Stimulated activated CD4-positive, alpha-beta T cell treated with anti-CD3 and anti-CD28 coated beads, Interleukin-15, amount 100 ng/mL, for 1 hour (primary cell): ENCODE data around the gene PIPOX.

Experiments used
- DNase-seq, 2 donors: peaks; one replicate each; pipeline ENCODE4 v3.0.0-alpha.2; 2020; ENCODE audit warnings: low read depth in 1 of 2, low spot score in 1 of 2

Gene PIPOX, protein sequence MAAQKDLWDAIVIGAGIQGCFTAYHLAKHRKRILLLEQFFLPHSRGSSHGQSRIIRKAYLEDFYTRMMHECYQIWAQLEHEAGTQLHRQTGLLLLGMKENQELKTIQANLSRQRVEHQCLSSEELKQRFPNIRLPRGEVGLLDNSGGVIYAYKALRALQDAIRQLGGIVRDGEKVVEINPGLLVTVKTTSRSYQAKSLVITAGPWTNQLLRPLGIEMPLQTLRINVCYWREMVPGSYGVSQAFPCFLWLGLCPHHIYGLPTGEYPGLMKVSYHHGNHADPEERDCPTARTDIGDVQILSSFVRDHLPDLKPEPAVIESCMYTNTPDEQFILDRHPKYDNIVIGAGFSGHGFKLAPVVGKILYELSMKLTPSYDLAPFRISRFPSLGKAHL

DNA sequence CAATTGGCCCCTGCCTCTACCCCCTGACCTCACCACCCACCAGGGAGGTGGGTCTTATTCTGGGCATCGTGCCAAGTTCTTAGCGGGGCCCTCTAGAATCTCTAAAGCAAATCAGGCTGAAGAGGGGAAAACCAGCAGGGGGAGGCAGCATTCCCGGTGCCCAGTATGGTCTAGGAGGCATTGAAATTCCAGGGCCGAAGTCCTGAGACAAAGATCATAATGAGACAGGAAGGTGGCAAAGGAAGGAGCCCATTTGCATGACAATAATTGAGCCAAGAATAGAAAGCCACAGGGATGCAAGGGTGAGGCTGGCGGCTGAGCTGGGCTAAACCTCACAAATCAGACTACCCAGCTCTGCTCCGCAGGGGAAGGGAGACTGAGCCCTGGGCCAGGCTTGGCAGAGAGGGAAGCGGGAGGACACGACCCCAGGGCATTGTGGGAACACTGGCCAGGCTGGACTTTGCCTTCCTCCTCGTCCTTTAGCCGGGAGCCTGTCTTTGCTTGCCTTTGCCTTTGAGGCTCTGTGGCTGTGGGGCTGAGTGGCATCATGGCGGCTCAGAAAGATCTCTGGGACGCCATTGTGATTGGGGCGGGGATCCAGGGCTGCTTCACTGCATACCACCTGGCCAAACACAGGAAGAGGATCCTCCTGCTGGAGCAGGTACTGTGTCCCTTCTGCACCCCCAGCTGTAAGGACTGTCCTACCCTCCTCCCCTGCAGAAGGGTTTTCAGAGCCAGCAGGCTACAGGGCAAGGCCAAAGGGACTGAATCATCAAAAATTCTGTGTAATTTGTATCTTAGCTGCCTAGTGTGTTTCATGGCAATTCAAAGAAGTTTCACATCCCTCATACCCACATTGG is at the start of gene PIPOX:
TSS of gene PIPOX (plus strand) at position 463 of the 860 bp plus-strand sequence. CDS start at position 548, 85 bp downstream.
- DNase-seq: no peak

DNA sequence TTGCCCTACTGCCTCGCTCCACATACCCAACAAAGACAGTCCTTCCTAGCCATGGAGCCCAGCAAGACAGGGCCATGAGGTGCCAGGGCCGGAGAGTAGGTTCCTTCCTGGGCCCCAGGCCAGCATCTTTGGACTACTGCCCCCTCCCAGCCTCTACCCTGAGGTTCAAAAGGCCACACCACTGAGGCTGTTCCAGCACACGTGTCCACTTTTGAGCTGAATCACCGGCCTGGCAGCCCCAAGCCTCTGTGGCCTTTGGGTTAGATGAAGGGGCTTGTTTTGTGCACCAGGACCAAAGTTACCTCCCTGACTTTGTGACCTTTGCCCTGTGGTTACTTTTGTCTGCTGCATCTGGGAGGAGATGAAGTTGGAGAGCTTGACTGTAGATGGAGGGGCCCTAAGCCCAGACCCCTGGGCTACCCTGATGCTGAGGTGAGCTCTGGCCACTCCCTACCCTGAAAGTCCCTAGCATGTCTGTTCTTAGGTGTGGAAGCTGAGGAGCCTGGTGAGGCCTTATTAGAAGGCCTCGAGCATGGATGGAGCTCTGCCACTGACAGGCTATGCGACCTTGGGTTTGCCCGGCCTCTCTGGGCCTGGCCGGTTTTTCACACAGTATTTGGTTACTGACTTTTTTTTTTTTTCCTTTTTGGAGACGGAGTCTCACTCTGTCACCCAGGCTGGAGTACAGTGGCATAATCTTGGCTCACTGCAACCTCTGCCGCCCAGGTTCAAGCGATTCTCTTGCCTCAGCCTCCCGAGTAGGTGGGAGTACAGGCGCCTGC is 49.1 kb upstream of the PIPOX start:
- no peak for DNase-seq

DNA sequence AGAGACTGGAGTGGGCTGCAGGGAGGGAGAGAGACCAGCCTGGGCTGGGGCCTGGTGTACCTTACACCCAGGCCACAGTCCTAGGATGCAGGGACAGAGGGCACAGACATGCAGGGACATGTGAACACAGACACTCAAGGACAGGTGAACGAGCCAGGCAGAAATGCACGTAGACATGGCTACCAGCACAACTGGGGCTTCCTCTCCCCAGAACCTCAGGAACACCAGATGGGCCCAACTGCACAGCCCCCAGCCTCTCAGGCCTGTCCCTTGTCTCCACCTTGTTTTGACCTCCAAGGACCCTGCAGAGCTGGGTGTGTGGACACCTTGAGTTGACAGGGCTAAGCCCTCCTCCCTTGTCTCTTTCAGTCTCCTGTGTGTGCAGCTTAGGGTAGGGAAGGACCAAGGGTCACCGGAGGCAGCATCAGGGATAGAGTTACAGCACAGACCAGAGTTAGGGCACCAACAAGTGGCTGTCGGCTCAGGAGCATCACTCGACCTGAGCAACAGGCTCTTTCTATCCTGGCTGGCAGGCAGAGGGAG is 46.3 kb upstream of the PIPOX start:
- no peak for DNase-seq

DNA sequence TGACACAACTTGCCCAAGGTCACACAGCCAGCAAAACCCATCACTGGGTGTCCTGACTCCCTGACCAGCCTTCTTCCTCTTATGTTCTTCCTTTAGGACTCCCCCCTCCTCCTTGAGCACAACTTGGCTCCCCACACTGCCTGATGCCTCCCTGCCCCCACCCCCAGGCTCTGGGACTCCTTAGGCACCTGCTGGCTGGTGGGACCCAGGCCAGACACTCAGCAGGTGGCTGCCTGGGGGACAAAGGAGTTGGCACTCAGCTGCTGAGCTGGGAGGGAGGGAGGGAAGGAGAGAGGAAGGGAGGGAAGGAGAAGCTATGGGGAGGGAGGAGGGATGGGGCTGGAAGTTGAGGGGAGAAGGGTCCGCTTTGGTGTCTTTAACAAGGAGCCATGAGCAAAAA is 45.1 kb upstream of the PIPOX start:
- no peak for DNase-seq

DNA sequence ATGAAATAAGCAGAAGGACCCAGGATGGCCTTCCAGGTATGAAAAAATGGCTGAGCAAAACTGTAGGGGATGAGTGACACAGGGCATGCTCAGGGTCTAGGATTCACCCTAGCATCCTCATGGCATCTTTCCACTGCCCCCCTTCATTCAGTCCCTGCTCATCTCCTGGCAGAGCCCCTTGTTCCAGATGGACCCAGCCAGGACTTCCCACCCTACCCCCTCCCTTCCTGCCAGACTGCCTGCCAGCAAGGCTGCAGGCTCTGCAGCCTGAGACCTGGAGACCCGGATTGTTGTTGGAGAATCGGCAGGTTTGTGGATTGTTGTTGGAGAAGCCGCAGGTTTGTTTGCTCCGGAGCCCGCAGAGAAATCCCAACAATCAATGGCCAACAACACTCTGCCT is 43.7 kb upstream of the PIPOX start:
- DNase-seq: no peak

DNA sequence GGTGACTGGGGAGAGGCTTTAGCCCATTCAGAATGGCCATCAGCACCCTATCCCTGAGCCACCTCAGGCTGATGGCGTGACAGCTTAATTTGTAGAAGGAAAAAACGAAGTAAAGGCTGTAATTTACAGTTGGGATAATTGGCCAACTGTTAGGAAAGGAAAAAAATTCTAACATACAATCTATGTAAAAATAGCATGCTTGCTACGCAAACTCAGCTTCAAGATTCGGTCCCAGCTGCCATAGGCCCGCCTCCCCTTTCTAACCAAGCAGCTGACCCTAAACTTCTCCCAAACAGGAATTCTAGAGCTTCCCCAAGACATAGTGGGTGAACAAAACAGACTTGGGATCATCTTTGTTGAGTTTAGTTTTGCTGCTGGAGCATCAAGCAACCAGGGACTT is 42.0 kb upstream of the PIPOX start:
- DNase-seq: no peak

DNA sequence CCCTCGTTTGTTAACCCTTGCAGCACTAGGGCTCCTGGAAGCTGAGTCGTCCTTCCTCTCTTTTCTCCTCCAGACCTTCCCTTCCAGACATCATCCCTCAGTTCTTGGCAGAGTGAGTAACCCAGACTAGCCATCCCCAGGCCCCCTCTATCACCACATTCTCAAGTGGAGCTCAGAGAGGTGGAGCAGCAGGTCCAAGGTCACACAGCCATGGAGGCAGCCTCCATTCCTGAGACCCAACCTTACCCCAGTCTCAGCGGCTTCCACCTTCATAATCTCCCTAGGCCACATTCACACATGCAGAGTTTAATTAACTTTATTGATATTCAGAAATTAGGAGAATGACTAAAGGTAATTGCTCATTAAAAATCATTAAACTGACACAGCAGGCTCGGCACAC is 40.1 kb upstream of the PIPOX start:
- no peak for DNase-seq

DNA sequence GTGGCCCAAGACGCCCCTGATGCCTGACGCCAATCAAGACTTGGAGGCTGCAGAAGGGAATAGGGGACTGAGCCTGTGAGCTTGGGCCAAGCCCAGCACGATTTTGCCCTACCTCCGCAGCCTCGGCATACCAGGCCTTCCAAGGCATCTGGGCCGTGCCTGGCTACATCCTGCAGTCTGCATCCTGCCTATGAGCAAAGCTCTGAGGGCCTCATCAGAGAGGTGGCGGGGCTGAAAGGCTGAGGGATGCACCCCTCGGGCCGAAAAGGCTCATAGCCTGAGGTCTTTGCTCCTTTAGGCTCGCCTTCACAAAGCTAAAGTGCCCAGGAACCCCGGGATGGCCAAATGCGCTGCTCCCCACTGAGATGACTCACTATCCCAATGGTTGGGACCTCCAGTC is 39.7 kb upstream of the PIPOX start:
- no peak for DNase-seq

DNA sequence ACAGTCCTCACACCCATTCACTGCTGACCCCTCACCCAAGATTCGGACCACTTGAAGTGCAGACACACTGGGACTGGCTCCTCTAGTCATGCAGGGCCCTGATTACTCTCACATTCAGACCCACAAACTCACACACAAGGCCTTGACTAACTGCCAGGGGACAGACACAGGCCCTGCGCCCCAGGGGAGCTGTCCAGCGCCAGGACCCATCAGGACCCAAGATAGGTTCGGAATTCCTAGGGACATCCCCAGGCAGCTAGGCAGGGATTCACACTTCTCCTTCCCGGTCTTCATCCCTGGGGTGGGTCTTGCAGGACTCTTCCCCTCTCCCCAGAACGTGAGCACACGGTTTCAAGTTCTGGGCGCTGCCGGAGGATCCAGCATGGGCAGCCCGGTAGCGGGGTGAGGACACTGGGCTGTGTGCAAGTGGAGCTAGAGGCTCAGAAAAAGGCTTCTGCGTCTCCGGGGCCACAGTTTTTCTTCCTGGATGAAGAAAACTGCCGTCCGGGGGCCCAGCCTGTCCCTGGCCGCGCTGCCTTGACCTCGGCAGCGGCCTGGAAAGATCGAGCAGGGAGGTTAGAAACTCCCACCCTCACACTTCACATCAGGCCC is 38.8 kb upstream of the PIPOX start:
- DNase-seq: no peak

DNA sequence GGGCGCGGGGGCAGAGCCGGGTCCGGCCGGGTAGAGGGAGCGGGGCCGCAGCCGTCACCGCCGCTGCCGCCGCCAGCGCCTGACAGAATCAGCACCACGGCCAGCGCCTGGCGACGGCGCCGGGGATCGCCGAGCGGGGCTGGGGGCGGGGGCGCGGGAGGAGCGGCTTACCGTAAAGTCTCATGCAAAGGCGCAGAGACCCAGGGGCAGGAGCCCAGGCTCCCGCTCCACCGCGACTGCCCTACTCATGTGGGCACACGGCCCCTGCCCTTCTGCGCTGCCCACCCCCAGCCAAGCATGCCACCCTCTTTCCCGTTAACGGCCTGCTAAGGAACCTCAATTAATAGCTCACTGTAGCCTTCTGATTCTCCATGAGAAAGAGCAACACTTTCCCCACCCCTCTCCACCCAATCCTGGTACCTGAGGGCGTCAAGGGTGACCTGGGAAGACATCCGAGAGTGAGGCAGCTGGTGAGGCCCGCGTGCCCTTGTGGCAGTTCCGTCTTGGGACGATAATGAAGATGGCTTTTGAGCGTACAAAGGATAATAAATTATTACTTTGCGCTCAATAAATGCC is 36.9 kb upstream of the PIPOX start, which contains the start of gene SEZ6:
TSS of gene SEZ6 (minus strand) at position 98 of the 576 bp plus-strand sequence. CDS start 164 bp downstream, outside the sequence.
- DNase-seq: peak; percentile 9 to 65

DNA sequence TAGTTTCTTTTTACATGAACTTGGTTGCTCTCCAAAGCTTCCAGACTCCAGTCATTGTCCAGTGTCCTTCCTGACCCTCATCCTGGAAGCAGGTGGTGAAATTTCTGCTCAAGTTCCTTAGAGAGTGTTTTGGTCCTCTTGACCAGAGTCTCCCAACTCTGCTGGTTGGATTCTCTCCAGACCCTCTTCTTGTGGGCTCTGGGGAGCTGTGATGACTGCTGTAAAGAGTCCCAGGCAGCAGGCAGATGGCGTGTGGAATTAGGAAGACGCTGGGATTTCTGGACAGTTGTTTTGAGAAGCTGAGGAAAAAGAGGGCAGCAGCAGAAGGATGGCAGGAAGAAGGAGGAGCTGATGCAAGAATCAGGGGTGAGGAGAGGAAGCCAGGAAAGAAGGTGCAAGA is 35.5 kb upstream of the PIPOX start:
- DNase-seq: no peak

DNA sequence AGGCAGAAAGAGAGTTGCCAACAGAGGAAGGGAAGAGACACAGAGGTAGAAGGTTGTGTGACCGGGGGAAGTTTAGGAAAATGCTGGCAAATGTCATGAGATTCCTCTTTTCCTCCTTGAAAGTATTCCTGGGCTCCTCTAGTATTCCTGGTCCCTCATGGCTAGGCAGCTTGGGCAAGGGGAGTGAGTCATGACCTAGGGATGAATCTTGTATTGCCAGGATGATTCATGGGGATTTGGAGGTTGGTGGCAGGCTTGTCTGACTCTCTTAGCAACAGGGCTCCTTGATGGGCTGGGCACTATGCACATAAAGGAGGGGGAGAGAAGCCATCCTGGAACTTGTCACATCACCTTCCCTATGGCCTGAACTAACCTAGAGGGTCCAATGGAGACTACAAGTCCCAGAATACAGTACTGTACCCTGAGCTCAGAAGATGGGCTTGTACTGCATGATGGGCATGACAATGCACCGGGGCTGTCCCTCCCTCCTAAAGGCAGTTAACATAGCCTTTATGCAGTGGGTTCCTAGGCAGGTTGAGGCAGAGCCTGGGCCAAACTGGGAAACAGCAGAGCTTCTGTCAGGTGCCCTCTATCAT is 35.0 kb upstream of the PIPOX start:
- DNase-seq: no peak

DNA sequence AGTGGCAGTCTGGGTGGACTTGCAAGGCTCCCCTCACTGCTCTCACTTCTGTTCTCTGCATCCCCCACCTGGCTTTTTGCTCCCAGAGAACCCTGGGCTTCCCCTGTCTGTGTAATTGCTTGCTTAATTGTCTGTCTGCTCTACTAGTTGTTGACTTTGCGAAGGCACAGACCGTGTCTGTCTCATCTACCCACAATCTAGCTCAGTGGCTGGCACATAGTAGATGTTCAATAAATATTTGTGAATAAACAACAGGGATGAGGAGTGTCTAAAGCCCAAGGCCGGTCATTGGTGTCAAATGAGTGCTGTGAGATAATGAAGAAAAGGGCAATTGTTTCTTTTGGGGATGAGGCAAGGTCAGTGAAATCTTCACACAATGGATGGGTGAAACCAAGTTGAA is 34.4 kb upstream of the PIPOX start:
- DNase-seq: no peak

DNA sequence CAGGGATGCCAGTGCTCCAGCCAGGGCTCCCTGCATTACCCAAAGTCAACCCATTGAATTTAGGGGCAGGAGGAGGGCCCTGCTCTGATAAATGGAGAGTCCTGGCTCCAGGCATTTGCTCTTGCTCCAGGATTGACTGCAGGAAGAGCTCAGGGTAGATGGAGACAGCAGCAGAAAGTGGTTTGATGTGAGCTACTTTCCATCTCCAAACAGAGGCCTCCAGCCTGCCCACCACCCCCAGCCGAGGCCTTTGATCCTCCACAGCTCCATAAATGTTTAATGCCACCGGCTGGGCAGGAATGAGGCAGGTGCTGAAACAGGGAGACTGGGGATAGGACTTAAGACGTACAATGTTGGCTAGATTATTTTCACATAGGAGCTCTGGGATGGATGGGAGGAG is 32.8 kb upstream of the PIPOX start:
- DNase-seq: no peak

DNA sequence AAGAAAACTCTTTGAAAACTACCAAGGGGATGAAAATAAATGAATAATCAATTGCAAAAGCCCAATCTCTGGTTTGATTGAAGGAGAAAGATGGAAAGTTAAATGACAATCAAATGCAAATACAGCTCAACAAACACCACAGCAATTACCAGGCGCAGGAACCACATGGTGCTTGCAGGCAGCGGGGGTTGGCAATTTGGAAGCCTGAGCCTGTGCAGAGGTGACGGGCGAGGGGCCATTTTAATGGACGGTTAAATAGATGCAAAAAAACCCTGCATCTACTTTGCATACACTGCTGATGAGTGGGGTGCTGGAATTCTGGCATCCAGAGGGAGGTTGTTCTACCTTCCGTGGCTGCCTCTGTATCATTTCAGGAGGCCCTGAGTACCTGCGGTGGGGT is 32.4 kb upstream of the PIPOX start:
- DNase-seq: no peak

DNA sequence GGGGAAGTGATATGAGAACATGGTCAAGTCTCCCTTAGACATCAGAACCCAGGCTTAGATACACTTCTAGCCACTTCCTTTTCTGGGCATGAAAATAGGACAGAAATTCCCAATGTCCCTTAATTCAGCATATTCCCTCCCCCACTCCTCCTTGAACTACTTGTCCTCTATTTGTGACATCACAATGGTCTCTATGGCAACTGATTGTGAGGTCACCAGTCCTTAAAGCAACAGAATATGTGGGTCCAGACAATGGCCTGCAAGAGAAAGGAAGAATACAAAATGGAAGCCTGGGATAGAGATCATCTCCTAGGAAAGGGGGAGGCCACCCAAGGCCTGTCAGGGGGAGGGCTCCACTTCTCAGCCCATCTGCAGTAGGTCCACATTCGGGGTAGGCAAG is 30.4 kb upstream of the PIPOX start:
- no peak for DNase-seq

DNA sequence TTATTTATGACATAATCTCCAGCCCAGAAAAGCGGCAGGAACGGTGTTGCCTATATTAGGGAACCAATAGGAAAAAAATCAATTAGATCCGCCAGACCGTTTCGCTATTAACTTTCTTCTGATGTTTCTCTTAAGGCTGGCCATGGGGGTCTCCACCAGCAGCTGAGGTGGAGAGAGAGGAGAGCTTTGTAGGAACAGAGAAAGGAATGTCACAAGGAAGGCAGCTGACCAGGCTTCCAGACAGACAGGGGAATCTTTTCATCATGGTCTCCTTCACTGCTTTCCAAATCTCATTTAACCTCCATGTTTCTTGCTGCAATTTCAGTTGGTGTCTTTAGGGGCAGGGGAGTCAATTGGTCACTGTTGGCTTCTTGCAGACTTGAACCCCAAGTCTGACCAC is 28.2 kb upstream of the PIPOX start:
- DNase-seq: no peak

DNA sequence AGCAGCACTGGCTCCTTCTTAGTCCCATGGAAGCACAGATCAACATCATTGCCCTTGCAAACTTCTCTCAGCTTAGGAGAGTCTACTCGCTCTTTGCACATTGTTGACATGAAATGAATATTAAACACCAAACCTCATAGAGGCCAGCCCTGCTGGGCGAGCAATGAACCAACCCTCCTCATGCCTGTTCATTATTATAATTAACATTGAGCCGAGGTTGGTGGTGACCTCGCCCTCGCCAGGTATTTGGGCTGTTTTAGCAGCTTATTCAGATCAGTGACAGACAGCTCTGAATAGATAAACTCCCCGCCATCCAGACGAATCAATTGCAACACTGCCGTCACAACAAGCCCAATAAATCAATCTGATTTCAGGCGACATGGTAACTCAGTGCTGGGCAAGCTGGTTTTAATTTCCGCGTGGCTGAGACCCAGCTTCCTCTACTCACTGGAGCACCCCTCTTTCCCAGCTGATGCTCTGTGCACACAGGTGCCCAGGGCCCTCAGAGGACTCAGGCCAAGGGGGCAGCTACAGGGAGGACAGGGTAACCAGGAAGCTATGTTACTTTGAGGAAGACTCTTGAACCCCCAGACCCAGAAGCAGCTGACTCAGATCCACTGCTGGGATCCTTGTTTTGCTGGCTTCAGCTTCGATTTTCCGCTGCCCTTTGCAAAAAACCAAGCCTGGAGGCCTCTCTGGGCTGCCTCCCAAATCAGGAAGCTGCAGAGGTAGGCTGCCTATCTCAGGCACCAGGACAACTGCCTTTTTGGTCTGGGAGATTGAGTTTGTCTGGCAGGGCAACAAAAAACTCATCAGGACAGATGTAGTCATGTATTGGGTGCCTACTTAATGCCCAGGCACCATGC is 26.4 kb upstream of the PIPOX start:
- DNase-seq: no peak
